PC-3 (cell line): ENCODE results near the gene NBAS.

Source experiments
- CTCF ChIP-seq: fragments of 300-600 bp; sonication (generic); conservative IDR thresholded peaks from 2 replicates; pipeline ENCODE4 v1.5.1; 2017; ENCODE audit warnings: antibody characterized with exemption, low read depth, mild to moderate bottlenecking, low read length
- EZH2 ChIP-seq: fragments of 300-600 bp; sonication (generic); IDR thresholded peaks from one replicate; pipeline ENCODE4 v1.6.1; 2017; ENCODE audit warnings: antibody characterized with exemption, mild to moderate bottlenecking, low read length; ENCODE audit not compliant: unreplicated experiment
- EZH2phosphoT487 ChIP-seq: fragments of 300-600 bp; sonication (generic); IDR thresholded peaks from 2 replicates; pipeline ENCODE4 v1.6.1; 2018; ENCODE audit warnings: mild to moderate bottlenecking, antibody characterized with exemption, low read length, borderline replicate concordance

- TF ChIP-seq CTCF (no peak), EZH2 (no peak), EZH2phosphoT487 (no peak)
These were observed 433.3 kb downstream of the NBAS start for GRCh38 chr2:15127876-15128275.
